ENCODE results near the gene HTR3B.

The HTR3B gene

DNA sequence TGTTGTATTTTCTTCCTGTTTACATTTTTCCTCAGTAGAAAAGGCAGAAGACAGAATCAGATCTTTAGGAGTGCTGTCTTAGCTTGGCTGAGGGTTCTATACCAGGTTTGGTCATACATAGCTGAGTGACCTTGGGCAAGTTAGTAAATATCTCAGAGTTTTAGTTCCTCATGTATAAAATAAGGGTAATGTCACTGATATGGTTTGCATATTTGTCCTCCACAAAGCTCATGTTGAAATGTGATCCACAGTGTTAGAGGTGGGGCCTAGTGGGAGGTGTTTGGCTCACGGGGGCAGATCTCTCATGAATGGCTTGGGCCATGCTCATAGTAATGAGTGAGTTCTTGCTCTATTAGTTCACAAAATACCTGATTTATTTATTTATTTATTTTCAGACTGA lies 62.8 kb downstream of the HTR3B start:
- no peak overlapping the region for H3K4me3 ChIP-seq (ENCODE audit: low read depth, low read length)

GRCh38 chr11:113971506-113972195 lies 67.1 kb downstream of the HTR3B start:
- TF ChIP-seq CTCF (IDR thresholded peaks at IDR 0.05; ENCODE audit: low read depth, low read length): no peak
- in situ Hi-C loops (cut with HindIII; ENCODE audit: low sequenced_read_pairs): no loop called here
- no peak overlapping the region for H3K4me3 ChIP-seq (ENCODE audit: low read depth, low read length)
- DNase-seq (ENCODE audit: low read depth, low spot score): no peak

More for the DNA sequence above, 62.8 kb downstream of the HTR3B start:
- no peak for TF ChIP-seq CTCF (IDR thresholded peaks at IDR 0.05; ENCODE audit: low read depth, low read length)
- no peak for DNase-seq (ENCODE audit: low read depth, low spot score)
- in situ Hi-C loops (cut with HindIII; ENCODE audit: low sequenced_read_pairs): no loop called here

DNA sequence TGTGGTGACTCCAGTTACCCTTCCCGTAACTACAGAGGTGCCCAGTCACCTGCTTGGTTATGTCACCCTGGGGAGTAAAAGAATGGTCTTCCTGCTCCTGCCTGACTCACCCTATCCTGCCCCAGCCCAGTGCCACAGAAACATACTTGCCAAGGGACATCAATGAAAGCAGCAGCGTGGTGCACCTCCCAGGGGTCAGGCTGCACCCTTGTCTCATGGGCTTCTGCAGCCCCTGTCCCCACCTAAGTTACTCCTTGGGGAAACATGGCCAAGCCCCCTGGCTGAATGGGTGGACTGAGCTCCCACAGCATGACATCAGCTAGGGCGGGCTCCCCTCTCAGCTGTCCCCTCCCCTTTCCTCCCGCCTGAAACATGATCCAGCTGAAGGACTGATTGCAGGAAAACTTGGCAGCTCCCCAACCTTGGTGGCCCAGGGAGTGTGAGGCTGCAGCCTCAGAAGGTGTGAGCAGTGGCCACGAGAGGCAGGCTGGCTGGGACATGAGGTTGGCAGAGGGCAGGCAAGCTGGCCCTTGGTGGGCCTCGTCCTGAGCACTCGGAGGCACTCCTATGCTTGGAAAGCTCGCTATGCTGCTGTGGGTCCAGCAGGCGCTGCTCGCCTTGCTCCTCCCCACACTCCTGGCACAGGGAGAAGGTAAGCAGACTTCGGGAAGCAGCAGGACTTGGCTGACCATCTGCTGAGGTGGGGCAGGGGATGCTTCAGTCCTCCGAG lies 70.3 kb downstream of the HTR3B start, which contains the start of gene HTR3A:
HTR3A (plus strand) TSS at position 368 of the 730 bp plus-strand sequence; CDS start at position 586, 218 bp downstream.
- no peak within 1 kb of the TSS for H3K4me3 ChIP-seq (ENCODE audit: low read depth, low read length)
- in situ Hi-C loops (cut with HindIII; ENCODE audit: low sequenced_read_pairs): no loop called here
- no peak for DNase-seq (ENCODE audit: low read depth, low spot score)
- TF ChIP-seq CTCF (IDR thresholded peaks at IDR 0.05; ENCODE audit: low read depth, low read length): no peak

- DNase-seq (ENCODE audit: low read depth, low spot score): no peak
- in situ Hi-C loops (cut with HindIII; ENCODE audit: low sequenced_read_pairs): no loop called here
- H3K4me3 ChIP-seq (ENCODE audit: low read depth, low read length): no peak overlapping the region
- no peak for TF ChIP-seq CTCF (IDR thresholded peaks at IDR 0.05; ENCODE audit: low read depth, low read length)
These were observed 72.5 kb downstream of the HTR3B start for GRCh38 chr11:113977071-113977490.

DNA sequence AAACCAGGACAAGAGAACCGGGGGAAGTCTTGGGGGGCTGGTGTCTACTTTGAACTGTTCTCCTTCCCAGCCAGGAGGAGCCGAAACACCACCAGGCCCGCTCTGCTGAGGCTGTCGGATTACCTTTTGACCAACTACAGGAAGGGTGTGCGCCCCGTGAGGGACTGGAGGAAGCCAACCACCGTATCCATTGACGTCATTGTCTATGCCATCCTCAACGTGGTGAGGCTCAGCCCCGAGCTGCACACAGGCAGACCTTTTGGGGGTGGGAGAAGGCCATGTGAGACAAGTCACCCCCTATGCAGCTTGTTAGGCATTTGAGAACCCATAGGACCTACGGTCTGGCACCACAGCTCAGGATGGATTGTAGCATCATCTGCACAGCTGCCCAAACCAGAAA lies 73.1 kb downstream of the HTR3B start:
- H3K4me3 ChIP-seq (ENCODE audit: low read depth, low read length): no peak overlapping the region
- TF ChIP-seq CTCF (IDR thresholded peaks at IDR 0.05; ENCODE audit: low read depth, low read length): no peak
- in situ Hi-C loops (cut with HindIII; ENCODE audit: low sequenced_read_pairs): no loop called here
- DNase-seq (ENCODE audit: low read depth, low spot score): no peak

GRCh38 chr11:113979431-113979830 lies 74.8 kb downstream of the HTR3B start:
- DNase-seq (ENCODE audit: low read depth, low spot score): no peak
- in situ Hi-C loops (cut with HindIII; ENCODE audit: low sequenced_read_pairs): no loop called here
- no peak for TF ChIP-seq CTCF (IDR thresholded peaks at IDR 0.05; ENCODE audit: low read depth, low read length)
- H3K4me3 ChIP-seq (ENCODE audit: low read depth, low read length): no peak overlapping the region

All from astrocyte of the spinal cord (primary cell).